ENCODE results near the gene SUCLG2. TPM values are rescaled to one million over a fixed set of nuclear protein-coding genes. Genes with fewer than 3 reads are reported as not detected.

The SUCLG2 gene
- total and polyA plus RNA-seq, 2 of the 4 experiments (the other 2 are of a cell fraction) = 26.8 to 34.6 TPM

DNA sequence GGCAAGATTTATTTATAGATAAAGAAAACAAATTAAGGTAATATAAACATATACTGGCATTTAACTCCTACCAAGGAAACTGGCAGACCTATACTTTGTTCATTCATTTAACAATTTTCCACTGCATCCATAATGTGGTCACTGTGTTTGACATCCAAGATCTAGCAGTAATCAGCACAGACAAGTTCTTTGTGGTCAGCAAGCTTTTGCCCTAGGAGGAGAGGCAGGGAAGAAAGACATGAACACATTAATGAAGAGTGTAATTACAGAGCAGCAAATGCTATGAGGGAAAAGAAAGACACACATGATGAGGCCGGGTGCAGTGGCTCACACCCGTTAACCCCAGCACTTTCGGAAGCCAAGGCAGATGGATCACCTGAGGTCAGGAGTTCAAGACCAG, 34.4 kb downstream of the SUCLG2 start:
- H3K27ac ChIP-seq (ENCODE audit: insufficient read depth, low read length) = no peak overlapping the region
- in situ Hi-C loops (cut with MboI; ENCODE audit: low sequenced_read_pairs) = no loop called here
- H2AFZ ChIP-seq (replicated peaks; ENCODE audit: low read length, poor library complexity) = no peak overlapping the region
- H3K9me1 ChIP-seq (ENCODE audit: insufficient read depth, low read length) = peaks cover 3% of the 10 kb centered on the region; the same call in 1 of the 2 replicates
- WGBS, 2 experiments (ENCODE audit: extremely low coverage in 2 of 2, insufficient read length in 1 of 2) = 60% methylated on average over 1 of the region's 3 CpGs; no CpG with 5 or more reads in 1 of the 2 experiments
- dilution Hi-C loops (cut with HindIII; ENCODE audit: low sequenced_read_pairs, unreplicated experiment) = no loop called here
- no peak overlapping the region for H2BK15ac ChIP-seq (ENCODE audit: low read depth, low read length)
- BruUV-seq (replicated peaks) = no TSS peak
- H2AK5ac ChIP-seq (ENCODE audit: low read depth, low read length) = no peak overlapping the region
- DNase-seq = no peak
- no peak overlapping the region for H2AK9ac ChIP-seq (replicated peaks; ENCODE audit: low read depth, low read length, poor library complexity)
- POLR2A ChIA-PET (ENCODE audit: unreplicated experiment) = no interaction called here
- TF ChIP-seq BHLHE40 (IDR thresholded peaks at IDR 0.05; ENCODE audit: low read depth, low read length) (no peak), NFE2L2 (IDR thresholded peaks at IDR 0.05; ENCODE audit: low read depth, low read length) (no peak), MAFK (IDR thresholded peaks at IDR 0.05; ENCODE audit: low read depth, low read length) (no peak), RCOR1 (IDR thresholded peaks at IDR 0.05; ENCODE audit: insufficient replicate concordance, low read length) (no peak), CEBPB (IDR thresholded peaks at IDR 0.05; ENCODE audit: low read depth, low read length) (no peak), MAZ (IDR thresholded peaks at IDR 0.05; ENCODE audit: borderline replicate concordance, low read depth, low read length) (no peak), RAD21 (IDR thresholded peaks at IDR 0.05; ENCODE audit: low read length) (no peak)
- TF ChIP-seq, protein P1, sequence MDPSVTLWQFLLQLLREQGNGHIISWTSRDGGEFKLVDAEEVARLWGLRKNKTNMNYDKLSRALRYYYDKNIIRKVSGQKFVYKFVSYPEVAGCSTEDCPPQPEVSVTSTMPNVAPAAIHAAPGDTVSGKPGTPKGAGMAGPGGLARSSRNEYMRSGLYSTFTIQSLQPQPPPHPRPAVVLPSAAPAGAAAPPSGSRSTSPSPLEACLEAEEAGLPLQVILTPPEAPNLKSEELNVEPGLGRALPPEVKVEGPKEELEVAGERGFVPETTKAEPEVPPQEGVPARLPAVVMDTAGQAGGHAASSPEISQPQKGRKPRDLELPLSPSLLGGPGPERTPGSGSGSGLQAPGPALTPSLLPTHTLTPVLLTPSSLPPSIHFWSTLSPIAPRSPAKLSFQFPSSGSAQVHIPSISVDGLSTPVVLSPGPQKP (IDR thresholded peaks at IDR 0.05; ENCODE audit: borderline replicate concordance, low read depth, low read length) = no peak
- no peak overlapping the region for H3K14ac ChIP-seq (replicated peaks; ENCODE audit: low read depth, low read length)
- H4K91ac ChIP-seq (ENCODE audit: insufficient read depth, low read depth, low read length) = no peak overlapping the region
- intact Hi-C loops (cut with micrococcal nuclease) = no loop called here
- no peaks in the 10 kb centered on the region for H3K9me3 ChIP-seq (ENCODE audit: control insufficient read depth, insufficient read depth, low read length)
- H2BK20ac ChIP-seq (ENCODE audit: low read depth, low read length) = no peak overlapping the region
- H4K8ac ChIP-seq (ENCODE audit: low read depth in 2 of 2, low read length in 2 of 2) = no peak overlapping the region
- H3K23ac ChIP-seq (ENCODE audit: low read depth, low read length) = no peak overlapping the region
- CTCF ChIA-PET = no interaction called here
- no peaks in the 10 kb centered on the region for H3K27me3 ChIP-seq (ENCODE audit: control insufficient read depth, insufficient read depth, low read length)
- H3K18ac ChIP-seq (ENCODE audit: low read depth, low read length) = no peak overlapping the region
- H3K4ac ChIP-seq (ENCODE audit: low read depth, low read length) = no peak overlapping the region
- no peak for ATAC-seq (ENCODE audit: low read depth)
- no peak overlapping the region for H3K56ac ChIP-seq (ENCODE audit: extremely low read depth, insufficient read depth, low read length)
- H2BK5ac ChIP-seq (ENCODE audit: low read depth, low read length, poor library complexity, severe bottlenecking) = no peak overlapping the region
- peaks cover 2% of the 10 kb centered on the region for H4K20me1 ChIP-seq (ENCODE audit: insufficient read depth, low read length)
- no peak overlapping the region for H3K4me2 ChIP-seq (ENCODE audit: low read depth, low read length)
- H2BK120ac ChIP-seq (ENCODE audit: low read depth, low read length) = no peak overlapping the region
- H3K36me3 ChIP-seq (ENCODE audit: control insufficient read depth, insufficient read depth, low read length) = peaks cover 2% of the 10 kb centered on the region
- peaks cover 10 to 29% of the 10 kb centered on the region in 2 experiments for H3K79me1 ChIP-seq (ENCODE audit: low read depth in 1 of 2, low read length in 2 of 2)
- no peak overlapping the region for H3K9ac ChIP-seq (ENCODE audit: low read depth, low read length)
- no peaks in the 10 kb centered on the region for H3K4me1 ChIP-seq (ENCODE audit: control insufficient read depth, insufficient read depth, low read length)
- H4K5ac ChIP-seq (ENCODE audit: low read depth, low read length) = no peak overlapping the region
- no peak overlapping the region for H3K4me3 ChIP-seq (ENCODE audit: insufficient read depth, low read depth, low read length)

All from IMR-90 (cell line).